Measurements from ENCODE around the gene VTN. TPM values are rescaled to one million over a fixed set of nuclear protein-coding genes. Genes with fewer than 3 reads are reported as not detected.

The VTN gene
- 128 and 139 TPM in 2 replicates for total RNA-seq
- long read RNA-seq, transcript VTN-201 (8 exons, 2,149 nt): major isoform, 786 of 818 reads
- long read RNA-seq, partial matches to known transcripts: 8 of 818 reads
- long read RNA-seq, other reads (novel, unspliced or antisense): 24 of 818 reads

GRCh38 chr17:28370035-28370743 lies at the start of gene VTN:
VTN (minus strand) TSS chr17:28370307; CDS start chr17:28370203, 104 bp downstream.
- H3K4me3 Mint-ChIP-seq (ENCODE audit: low read depth): peak within 1 kb of the TSS; percentile 69
- peaks cover 18% of the 10 kb centered on the region for H3K27me3 Mint-ChIP-seq
- TF ChIP-seq CTCF (IDR thresholded peaks at IDR 0.05; ENCODE audit: unreplicated experiment): no peak
- H3K4me1 Mint-ChIP-seq (ENCODE audit: low read depth): peaks cover 33% of the 10 kb centered on the region
- no peaks in the 10 kb centered on the region for H3K36me3 Mint-ChIP-seq (ENCODE audit: insufficient read depth)
- H3K27ac Mint-ChIP-seq: peak within 1 kb of the TSS; percentile 96
- no peaks in the 10 kb centered on the region for H3K9me3 Mint-ChIP-seq (ENCODE audit: low read depth)
- peak; percentile 54 for DNase-seq (ENCODE audit: low spot score, unreplicated experiment)

GRCh38 chr17:28416703-28417311 lies 46.7 kb upstream of the VTN start:
- DNase-seq (ENCODE audit: low spot score, unreplicated experiment): peak; percentile 39
- peak overlapping the region; percentile 67 for H3K27ac Mint-ChIP-seq
- peaks cover 32% of the 10 kb centered on the region for H3K27me3 Mint-ChIP-seq
- no peaks in the 10 kb centered on the region for H3K36me3 Mint-ChIP-seq (ENCODE audit: insufficient read depth)
- H3K4me1 Mint-ChIP-seq (ENCODE audit: low read depth): peaks cover 2% of the 10 kb centered on the region
- H3K9me3 Mint-ChIP-seq (ENCODE audit: low read depth): no peaks in the 10 kb centered on the region
- H3K4me3 Mint-ChIP-seq (ENCODE audit: low read depth): no peak overlapping the region
- TF ChIP-seq CTCF (IDR thresholded peaks at IDR 0.05; ENCODE audit: unreplicated experiment): peak; percentile 79

DNA sequence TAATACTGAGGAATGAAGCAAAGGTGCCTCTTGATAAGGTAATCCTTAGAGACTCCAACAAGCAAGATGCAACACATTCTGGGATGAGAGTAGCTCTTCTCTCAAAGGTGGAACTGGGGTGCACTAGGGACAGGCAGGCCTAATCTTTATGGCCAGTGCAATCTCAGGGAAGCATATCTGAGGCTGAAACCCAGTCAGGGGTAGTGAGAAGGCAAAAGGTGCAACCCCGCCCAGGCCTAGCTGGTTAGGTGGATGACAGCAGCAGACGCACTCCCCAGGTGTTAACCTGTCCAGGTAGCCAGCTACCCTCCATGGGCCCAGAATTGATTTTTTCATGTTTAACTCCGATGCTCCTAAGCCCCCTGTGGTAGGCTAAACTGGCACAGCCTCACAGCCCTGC lies 45.8 kb upstream of the VTN start:
- H3K9me3 Mint-ChIP-seq (ENCODE audit: low read depth): no peaks in the 10 kb centered on the region
- H3K4me3 Mint-ChIP-seq (ENCODE audit: low read depth): no peak overlapping the region
- no peak for TF ChIP-seq CTCF (IDR thresholded peaks at IDR 0.05; ENCODE audit: unreplicated experiment)
- H3K4me1 Mint-ChIP-seq (ENCODE audit: low read depth): peaks cover 2% of the 10 kb centered on the region
- H3K27me3 Mint-ChIP-seq: peaks cover 40% of the 10 kb centered on the region
- H3K36me3 Mint-ChIP-seq (ENCODE audit: insufficient read depth): no peaks in the 10 kb centered on the region
- H3K27ac Mint-ChIP-seq: no peak overlapping the region
- no peak for DNase-seq (ENCODE audit: low spot score, unreplicated experiment)

DNA sequence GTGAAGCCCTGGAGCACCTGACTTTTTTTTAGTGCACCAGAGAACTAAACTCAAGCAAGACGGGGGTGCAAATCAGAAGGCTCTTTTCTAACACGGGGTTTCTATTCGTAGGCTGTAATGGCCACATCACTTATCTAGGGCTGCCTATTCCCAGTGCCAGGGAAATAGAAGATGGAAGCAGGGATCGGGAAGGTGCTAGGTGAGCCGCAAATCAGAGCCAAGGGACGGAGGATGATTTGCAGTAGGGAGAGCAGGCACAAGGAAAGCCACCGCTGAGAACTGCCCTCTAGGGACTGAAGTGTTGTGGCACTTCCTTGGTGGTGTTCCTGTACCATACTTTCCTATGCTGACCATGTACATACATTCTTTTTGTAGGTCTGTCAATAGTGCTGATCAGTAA lies 43.7 kb upstream of the VTN start:
- TF ChIP-seq CTCF (IDR thresholded peaks at IDR 0.05; ENCODE audit: unreplicated experiment): no peak
- H3K9me3 Mint-ChIP-seq (ENCODE audit: low read depth): no peaks in the 10 kb centered on the region
- peaks cover 42% of the 10 kb centered on the region for H3K27me3 Mint-ChIP-seq
- DNase-seq (ENCODE audit: low spot score, unreplicated experiment): no peak
- H3K36me3 Mint-ChIP-seq (ENCODE audit: insufficient read depth): no peaks in the 10 kb centered on the region
- no peak overlapping the region for H3K4me3 Mint-ChIP-seq (ENCODE audit: low read depth)
- peaks cover 2% of the 10 kb centered on the region for H3K4me1 Mint-ChIP-seq (ENCODE audit: low read depth)
- H3K27ac Mint-ChIP-seq: no peak overlapping the region

DNA sequence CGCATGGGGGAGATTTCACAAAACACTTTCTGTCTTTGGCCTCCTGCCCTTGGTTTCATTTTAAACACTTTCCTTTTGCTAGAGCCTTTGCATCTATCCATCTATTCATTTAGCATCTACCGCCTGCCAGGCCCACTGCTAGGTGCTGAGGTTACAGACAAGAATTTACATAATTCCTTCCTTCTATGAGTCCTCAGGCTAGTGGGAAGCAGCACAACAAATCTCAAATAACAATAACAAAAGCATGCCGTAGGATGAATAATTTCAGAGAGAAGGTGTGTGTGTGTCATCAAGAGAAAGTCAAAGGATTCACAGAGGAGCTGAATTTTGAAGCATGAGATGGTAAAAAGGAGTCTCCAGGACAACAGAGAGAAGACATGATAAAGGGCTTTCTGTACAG lies 42.0 kb upstream of the VTN start:
- no peak overlapping the region for H3K4me3 Mint-ChIP-seq (ENCODE audit: low read depth)
- H3K27me3 Mint-ChIP-seq: peaks cover 38% of the 10 kb centered on the region
- peaks cover 10% of the 10 kb centered on the region for H3K4me1 Mint-ChIP-seq (ENCODE audit: low read depth)
- no peak overlapping the region for H3K27ac Mint-ChIP-seq
- DNase-seq (ENCODE audit: low spot score, unreplicated experiment): no peak
- H3K9me3 Mint-ChIP-seq (ENCODE audit: low read depth): no peaks in the 10 kb centered on the region
- H3K36me3 Mint-ChIP-seq (ENCODE audit: insufficient read depth): no peaks in the 10 kb centered on the region
- no peak for TF ChIP-seq CTCF (IDR thresholded peaks at IDR 0.05; ENCODE audit: unreplicated experiment)
